Measurements from ENCODE around the gene GRHL1.

Gene GRHL1

GRCh38 chr2:9996321-9996720, 44.8 kb downstream of the GRHL1 start:
- DNase-seq (ENCODE audit: low read depth), result no peak
- H3K4me3 ChIP-seq (ENCODE audit: control insufficient read depth, low read depth, low read length), result no peak overlapping the region
- TF ChIP-seq CTCF (conservative IDR thresholded peaks at IDR 0.05; ENCODE audit: control insufficient read depth, insufficient read depth, low read depth, low read length), result no peak

GRCh38 chr2:9997936-9998335, 46.4 kb downstream of the GRHL1 start:
- TF ChIP-seq CTCF (conservative IDR thresholded peaks at IDR 0.05; ENCODE audit: control insufficient read depth, insufficient read depth, low read depth, low read length), result no peak
- no peak overlapping the region for H3K4me3 ChIP-seq (ENCODE audit: control insufficient read depth, low read depth, low read length)
- DNase-seq (ENCODE audit: low read depth), result no peak

GRCh38 chr2:9998916-9999654, 47.6 kb downstream of the GRHL1 start:
- DNase-seq (ENCODE audit: low read depth), result no peak
- H3K4me3 ChIP-seq (ENCODE audit: control insufficient read depth, low read depth, low read length), result no peak overlapping the region
- TF ChIP-seq CTCF (conservative IDR thresholded peaks at IDR 0.05; ENCODE audit: control insufficient read depth, insufficient read depth, low read depth, low read length), result no peak

- no peak for TF ChIP-seq CTCF (conservative IDR thresholded peaks at IDR 0.05; ENCODE audit: control insufficient read depth, insufficient read depth, low read depth, low read length)
- no peak overlapping the region for H3K4me3 ChIP-seq (ENCODE audit: control insufficient read depth, low read depth, low read length)
- no peak for DNase-seq (ENCODE audit: low read depth)
These were observed 48.2 kb downstream of the GRHL1 start for GRCh38 chr2:9999693-10000092.

- no peak for TF ChIP-seq CTCF (conservative IDR thresholded peaks at IDR 0.05; ENCODE audit: control insufficient read depth, insufficient read depth, low read depth, low read length)
- H3K4me3 ChIP-seq (ENCODE audit: control insufficient read depth, low read depth, low read length), result no peak overlapping the region
- DNase-seq (ENCODE audit: low read depth), result no peak
These were observed 49.0 kb downstream of the GRHL1 start for GRCh38 chr2:10000541-10000940.

- no peak for DNase-seq (ENCODE audit: low read depth)
- no peak for TF ChIP-seq CTCF (conservative IDR thresholded peaks at IDR 0.05; ENCODE audit: control insufficient read depth, insufficient read depth, low read depth, low read length)
- no peak overlapping the region for H3K4me3 ChIP-seq (ENCODE audit: control insufficient read depth, low read depth, low read length)
These were observed 50.1 kb downstream of the GRHL1 start for GRCh38 chr2:10001586-10001985.

Measured in fibroblast of mammary gland (primary cell).